PFSK-1 (cell line): ENCODE measurements around the gene CD200.

Experiments used
- FOXP2 ChIP-seq: optimal IDR thresholded peaks from 2 replicates; pipeline ENCODE3; 2011; ENCODE audit warnings: borderline replicate concordance, control low read depth, inconsistent platforms; ENCODE audit not compliant: insufficient read depth; ENCODE audit errors: extremely low read length, extremely low read depth
- POLR2AphosphoS5 ChIP-seq: IDR thresholded peaks from 2 replicates; pipeline ENCODE4 v1.6.1; 2012; ENCODE audit warnings: low read depth, mild to moderate bottlenecking, control low read depth, low read length, moderate library complexity
- REST ChIP-seq, 2 experiments: IDR thresholded peaks; 2 replicates each; pipeline versions ENCODE4 v1.6.1 to v1.8.0; 2011 to 2012; ENCODE audit warnings: low read depth in 2 of 2, low read length in 2 of 2, control low read depth in 1 of 2, inconsistent platforms in 1 of 2, mild to moderate bottlenecking in 1 of 2, moderate library complexity in 1 of 2; ENCODE audit not compliant: insufficient read depth in 1 of 2
- SIN3A ChIP-seq: IDR thresholded peaks from 2 replicates; pipeline ENCODE4 v1.6.1; 2012; ENCODE audit warnings: mild to moderate bottlenecking, low read length, moderate library complexity, borderline replicate concordance; ENCODE audit not compliant: insufficient read depth
- TAF1 ChIP-seq: IDR thresholded peaks from 2 replicates; pipeline ENCODE4 v1.6.1; 2012; ENCODE audit warnings: low read length, control low read depth, borderline replicate concordance; ENCODE audit not compliant: insufficient read depth

The CD200 gene

GRCh38 chr3:112346491-112347122 is 13.7 kb downstream of the CD200 start:
- no peak for TF ChIP-seq POLR2AphosphoS5
- no peak for TF ChIP-seq TAF1
- no peak for TF ChIP-seq FOXP2
- TF ChIP-seq REST (IDR thresholded peaks at IDR 0.05; ENCODE audit: insufficient read depth in 1 of 2, low read depth in 2 of 2, low read length in 2 of 2) = no peak
- TF ChIP-seq SIN3A = no peak

- TF ChIP-seq POLR2AphosphoS5 = no peak
- no peak for TF ChIP-seq FOXP2
- no peak for TF ChIP-seq TAF1
- TF ChIP-seq SIN3A = no peak
- TF ChIP-seq REST (IDR thresholded peaks at IDR 0.05; ENCODE audit: insufficient read depth in 1 of 2, low read depth in 2 of 2, low read length in 2 of 2) = no peak
Measured at GRCh38 chr3:112348943-112349342, 16.0 kb downstream of the CD200 start.

GRCh38 chr3:112349557-112349956 is 16.6 kb downstream of the CD200 start:
- no peak for TF ChIP-seq FOXP2
- TF ChIP-seq REST (IDR thresholded peaks at IDR 0.05; ENCODE audit: insufficient read depth in 1 of 2, low read depth in 2 of 2, low read length in 2 of 2) = no peak
- no peak for TF ChIP-seq SIN3A
- TF ChIP-seq POLR2AphosphoS5 = no peak
- TF ChIP-seq TAF1 = no peak

- TF ChIP-seq SIN3A (no peak), POLR2AphosphoS5 (no peak), TAF1 (no peak), FOXP2 (no peak), REST (IDR thresholded peaks at IDR 0.05; ENCODE audit: insufficient read depth in 1 of 2, low read depth in 2 of 2, low read length in 2 of 2) (no peak)
Measured at GRCh38 chr3:112350018-112350810, 17.3 kb downstream of the CD200 start.
